ENCODE data around the gene KASH5. TPM values are rescaled to one million over a fixed set of nuclear protein-coding genes. Genes with fewer than 3 reads are reported as not detected.

Gene KASH5
- total RNA-seq, 1 donor from 2014 or later, result not detected

GRCh38 chr19:49390131-49390928 is 2.3 kb downstream of the KASH5 start:
- intact Hi-C loops (cut with DNase I), result no loop called here
- no peak for DNase-seq (ENCODE audit: low spot score)

- DNase-seq (ENCODE audit: low spot score), result no peak
- intact Hi-C loops (cut with DNase I), result no loop called here
Measured at GRCh38 chr19:49390929-49391359, 2.9 kb downstream of the KASH5 start.

GRCh38 chr19:49391581-49392399 is 3.7 kb downstream of the KASH5 start:
- peak; percentile 84 for DNase-seq (ENCODE audit: low spot score)
- intact Hi-C loops (cut with DNase I), result loop anchor here (1.0 kb wide), 1 partner anchor 52 kb away; no protein-coding TSS in a partner anchor

- DNase-seq (ENCODE audit: low spot score), result no peak
- intact Hi-C loops (cut with DNase I), result no loop called here
Measured at GRCh38 chr19:49393881-49394280, 5.8 kb downstream of the KASH5 start.

- intact Hi-C loops (cut with DNase I), result no loop called here
- DNase-seq (ENCODE audit: low spot score), result no peak
Measured at GRCh38 chr19:49395581-49396407, 7.7 kb downstream of the KASH5 start.

- no peak for DNase-seq (ENCODE audit: low spot score)
- intact Hi-C loops (cut with DNase I), result no loop called here
Measured at GRCh38 chr19:49396738-49397505, 8.9 kb downstream of the KASH5 start.

GRCh38 chr19:49398001-49398615 is 10.1 kb downstream of the KASH5 start:
- intact Hi-C loops (cut with DNase I), result no loop called here
- no peak for DNase-seq (ENCODE audit: low spot score)

- no peak for DNase-seq (ENCODE audit: low spot score)
- intact Hi-C loops (cut with DNase I), result no loop called here
Measured at GRCh38 chr19:49398931-49399330, 10.9 kb downstream of the KASH5 start.

GRCh38 chr19:49400029-49400428 is 12.0 kb downstream of the KASH5 start:
- intact Hi-C loops (cut with DNase I), result no loop called here

GRCh38 chr19:49403404-49404187 is 15.5 kb downstream of the KASH5 start:
- no peak for DNase-seq (ENCODE audit: low spot score)
- intact Hi-C loops (cut with DNase I), result no loop called here

More at GRCh38 chr19:49400029-49400428, 12.0 kb downstream of the KASH5 start:
- no peak for DNase-seq (ENCODE audit: low spot score)

- intact Hi-C loops (cut with DNase I), result no loop called here
- DNase-seq (ENCODE audit: low spot score), result no peak
Measured at GRCh38 chr19:49407079-49407478, 19.0 kb downstream of the KASH5 start.

GRCh38 chr19:49407482-49408015 is 19.5 kb downstream of the KASH5 start:
- no peak for DNase-seq (ENCODE audit: low spot score)
- intact Hi-C loops (cut with DNase I), result no loop called here

GRCh38 chr19:49408816-49409440 is 20.9 kb downstream of the KASH5 start:
- DNase-seq (ENCODE audit: low spot score), result no peak
- intact Hi-C loops (cut with DNase I), result no loop called here

- intact Hi-C loops (cut with DNase I), result no loop called here
- DNase-seq (ENCODE audit: low spot score), result no peak
Measured at GRCh38 chr19:49409441-49410029, 21.5 kb downstream of the KASH5 start.

GRCh38 chr19:49411681-49412326 is 23.8 kb downstream of the KASH5 start:
- intact Hi-C loops (cut with DNase I), result no loop called here
- no peak for DNase-seq (ENCODE audit: low spot score)

- intact Hi-C loops (cut with DNase I), result no loop called here
- DNase-seq (ENCODE audit: low spot score), result no peak
Measured at GRCh38 chr19:49413348-49413747, 25.3 kb downstream of the KASH5 start.
